HG02970 (cell line): Measurements from ENCODE around the gene DNAH10.

Experiments used
- ATAC-seq: cut with Tn5 transposase; IDR thresholded peaks from one replicate; pipeline ENCODE4 v1.9.1; 2021; ENCODE audit warnings: mild to moderate bottlenecking, moderate library complexity, moderate number of reproducible peaks; ENCODE audit not compliant: unreplicated experiment, low FRiP score

DNAH10 gene

DNA sequence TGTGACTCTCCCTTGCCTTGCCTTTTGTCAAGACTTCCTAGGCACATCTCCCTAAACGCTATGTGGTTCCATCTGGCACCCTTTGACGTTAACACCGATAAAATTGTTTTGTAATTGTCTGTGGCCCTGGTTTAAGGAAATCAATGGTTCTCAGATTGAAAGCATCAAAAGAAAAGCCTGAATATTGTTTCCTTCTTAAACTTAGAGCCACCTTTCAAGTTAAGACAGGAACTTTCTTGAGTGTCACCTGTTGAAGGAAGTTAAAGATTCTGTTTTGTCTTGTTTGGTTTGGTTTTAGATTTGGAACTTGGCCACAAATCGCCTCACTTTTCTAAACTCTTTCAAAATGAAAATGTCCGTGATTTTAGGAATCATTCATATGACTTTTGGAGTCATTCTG, 14.8 kb upstream of the DNAH10 start:
- no peak for ATAC-seq

DNA sequence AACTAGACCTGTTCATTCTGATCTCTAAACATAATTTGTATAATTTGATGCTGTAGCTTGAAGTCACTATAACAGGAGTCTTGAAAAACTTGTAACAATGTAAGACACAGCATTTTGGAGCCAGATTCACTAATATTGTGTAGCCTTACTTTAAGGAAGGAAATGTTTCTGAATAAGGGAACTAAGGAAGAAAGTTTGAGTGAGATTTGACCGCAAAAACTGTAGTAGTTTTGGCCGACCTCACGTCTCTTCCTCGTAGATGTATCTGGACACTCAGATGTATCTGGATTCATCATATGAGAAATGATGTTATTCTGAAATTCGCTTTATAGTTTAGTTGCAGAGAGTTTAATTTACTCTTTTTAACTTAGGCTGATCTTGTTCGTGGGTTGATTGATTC, 13.9 kb upstream of the DNAH10 start:
- ATAC-seq: no peak

DNA sequence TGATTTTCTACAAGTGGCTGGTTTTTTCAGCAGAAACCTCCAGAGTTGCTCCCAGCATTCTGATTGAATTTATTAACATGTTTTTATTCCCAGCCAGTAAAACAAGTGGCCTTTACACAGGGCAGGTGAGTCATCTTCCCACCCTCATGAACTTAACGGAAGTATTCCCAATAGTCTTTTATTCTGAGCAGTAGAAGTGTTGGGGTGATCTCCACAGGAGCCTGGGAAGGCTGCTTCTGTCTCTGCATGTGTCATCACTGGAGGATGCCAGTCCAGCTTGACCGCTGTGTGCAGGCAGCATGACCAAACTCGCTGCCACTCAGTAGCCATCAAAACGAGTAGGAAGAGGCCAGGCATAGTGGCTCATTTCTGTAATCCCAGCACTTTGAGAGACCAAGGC, 13.4 kb upstream of the DNAH10 start:
- no peak for ATAC-seq

DNA sequence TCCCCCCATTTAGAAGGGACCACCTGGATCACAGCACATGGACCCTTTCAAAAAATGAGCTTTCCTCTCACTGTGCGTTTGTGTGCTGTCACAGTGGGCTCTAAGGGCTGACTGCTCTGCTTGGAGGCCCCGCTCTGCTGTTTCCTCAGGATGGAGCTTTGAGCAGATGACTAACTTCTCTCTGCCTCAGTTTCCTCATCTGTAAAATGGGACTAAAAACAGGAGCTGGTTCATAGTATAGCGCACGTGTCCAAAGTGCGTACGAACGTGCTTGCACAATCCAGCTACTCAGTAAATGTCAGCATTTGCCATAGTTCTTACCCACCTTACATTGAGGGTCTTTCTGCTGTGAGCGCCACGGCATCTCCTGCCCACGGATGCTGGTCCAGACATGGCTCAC, 12.7 kb upstream of the DNAH10 start:
- no peak for ATAC-seq

DNA sequence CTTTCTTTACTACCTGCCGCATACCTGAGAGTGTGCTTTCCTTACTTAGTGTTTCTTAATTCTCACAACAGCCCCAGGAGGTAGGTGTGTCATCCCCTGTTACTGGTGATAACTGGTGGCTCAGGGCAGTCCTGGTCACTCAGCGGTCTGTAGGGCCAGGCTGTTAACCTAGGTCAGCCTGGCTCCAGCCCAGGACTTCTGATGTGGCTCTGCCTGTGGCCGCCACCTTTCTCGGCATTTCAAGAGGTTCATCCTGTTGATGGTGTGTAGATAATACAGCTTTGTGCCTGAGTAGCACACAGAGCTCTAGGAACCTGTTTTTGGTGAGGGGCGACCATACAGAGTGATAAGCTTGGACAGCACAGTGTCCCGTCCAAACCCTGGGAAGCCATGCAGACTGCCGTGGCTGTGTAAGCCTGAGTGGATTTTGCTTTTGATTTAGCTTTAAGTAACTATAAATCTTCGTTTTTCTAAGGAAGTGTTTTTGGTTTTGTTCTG, 11.9 kb upstream of the DNAH10 start:
- no peak for ATAC-seq

DNA sequence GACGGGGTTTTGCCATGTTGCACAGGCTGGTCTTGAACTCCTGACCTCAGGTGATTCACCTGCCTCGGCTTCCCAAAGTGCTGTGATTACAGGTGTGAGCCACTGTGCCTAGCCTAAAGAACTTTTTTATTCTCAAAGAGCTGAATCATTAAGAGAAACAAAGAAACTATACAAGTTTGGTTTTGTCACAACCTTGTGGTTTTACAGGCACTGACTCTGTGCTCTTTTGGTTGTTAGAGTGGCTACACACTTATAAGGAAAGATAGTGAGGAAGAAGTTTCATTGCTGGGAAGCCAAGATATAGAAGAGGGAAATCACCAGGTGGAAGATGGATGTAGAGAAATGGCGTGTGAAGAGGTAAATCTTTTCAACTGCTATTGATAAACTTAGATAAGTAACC, 10.1 kb upstream of the DNAH10 start:
- ATAC-seq: no peak

DNA sequence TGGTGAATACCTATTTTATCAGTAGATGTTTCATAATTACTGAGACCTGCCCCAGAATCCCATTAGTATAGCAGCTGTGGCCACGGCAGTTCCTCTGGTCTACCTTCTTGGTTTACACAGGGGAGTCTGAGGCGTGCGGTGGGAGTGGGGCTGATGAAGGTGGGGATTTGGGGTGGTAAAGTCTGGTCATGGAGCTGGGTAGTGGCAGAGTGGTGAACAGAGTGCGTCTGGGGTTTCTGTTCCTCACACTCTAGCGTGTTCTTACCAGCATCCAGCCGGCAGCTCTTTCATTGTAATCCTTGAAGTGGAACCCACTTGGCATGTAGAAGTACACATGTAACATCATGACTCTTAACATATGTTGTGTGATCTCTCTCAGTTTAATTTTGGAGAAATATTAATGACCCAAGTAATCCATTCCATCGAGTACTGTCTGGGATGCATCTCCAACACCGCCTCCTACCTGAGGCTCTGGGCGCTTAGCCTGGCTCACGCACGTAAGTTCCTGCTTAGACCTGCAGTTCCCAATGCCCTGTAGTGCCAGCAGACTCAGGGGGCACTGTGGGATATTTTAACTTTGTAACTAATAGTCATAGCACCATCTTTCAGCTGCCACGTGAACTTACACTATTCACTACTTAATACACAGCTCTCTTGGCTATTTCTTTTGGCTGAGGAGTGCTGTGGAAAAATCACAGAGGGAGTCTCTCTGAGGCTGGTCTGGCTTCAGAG, 7.9 kb upstream of the DNAH10 start:
- no peak for ATAC-seq

DNA sequence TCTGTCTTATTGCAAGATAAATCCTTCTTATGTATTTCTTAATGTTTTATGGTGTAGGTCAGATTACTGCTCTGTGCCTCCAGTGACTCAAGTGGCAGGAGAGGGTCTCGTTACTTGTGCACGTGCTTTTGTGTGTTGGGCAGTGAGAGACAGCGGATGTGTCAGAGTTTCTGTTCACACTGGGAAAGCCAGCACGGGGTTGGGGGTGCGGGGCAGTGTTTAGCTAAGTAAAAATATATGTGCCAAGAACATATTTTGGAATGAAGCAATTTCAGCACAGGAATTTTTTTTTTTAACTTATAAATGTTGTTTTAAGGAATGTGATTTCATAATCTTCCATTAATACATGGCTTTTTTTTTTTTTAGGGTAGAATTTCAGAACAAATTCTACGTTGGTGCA, 4.5 kb upstream of the DNAH10 start:
- no peak for ATAC-seq

DNA sequence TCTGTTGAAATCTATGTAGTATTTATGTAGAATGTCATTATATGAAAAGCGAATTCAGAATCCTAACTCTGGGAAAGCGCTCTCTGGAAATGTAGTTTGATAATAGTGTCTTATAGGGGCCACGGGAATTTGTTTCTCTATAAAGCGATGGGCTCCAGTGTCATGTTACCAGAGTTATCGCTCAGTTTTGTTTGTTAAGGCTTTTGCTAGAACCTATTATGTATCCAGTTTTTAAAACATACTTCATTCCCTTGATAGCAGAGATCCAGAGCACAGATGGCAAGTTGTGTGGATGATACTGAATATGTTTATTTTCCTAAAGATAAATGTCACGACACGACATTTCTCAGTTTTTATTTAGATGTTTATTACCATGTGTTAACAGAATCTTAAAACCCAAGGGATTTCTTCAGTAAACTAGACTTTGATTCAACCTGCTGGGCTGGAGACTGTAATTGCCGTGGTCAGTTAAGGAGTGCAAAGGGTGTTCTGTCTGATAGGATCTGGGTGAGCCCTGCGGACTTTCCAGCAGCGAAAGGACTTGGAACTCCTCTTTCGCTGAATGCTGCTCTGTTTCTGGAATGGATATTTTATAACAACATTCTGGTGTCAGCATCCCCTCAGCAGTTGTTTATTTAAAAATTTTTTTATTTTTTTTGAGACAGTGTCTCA, 1.7 kb upstream of the DNAH10 start:
- ATAC-seq: no peak

DNA sequence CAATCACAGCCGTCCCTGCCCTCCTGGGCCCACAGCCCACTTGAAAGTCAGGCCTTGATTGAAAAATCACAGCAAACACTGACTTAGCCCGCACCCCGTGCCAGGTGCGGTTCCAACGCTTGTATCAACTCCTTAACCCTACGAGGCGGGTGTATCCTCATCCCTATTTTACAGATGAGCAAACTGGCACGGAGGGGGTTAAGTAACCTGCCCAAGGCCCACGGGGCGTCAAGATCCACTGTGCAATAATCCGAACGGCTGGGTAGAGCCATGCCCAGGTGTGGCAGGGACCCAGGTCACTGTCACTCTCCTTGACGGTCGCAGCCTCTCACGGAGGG, 583 bp downstream of the DNAH10 start:
- no peak for ATAC-seq

DNA sequence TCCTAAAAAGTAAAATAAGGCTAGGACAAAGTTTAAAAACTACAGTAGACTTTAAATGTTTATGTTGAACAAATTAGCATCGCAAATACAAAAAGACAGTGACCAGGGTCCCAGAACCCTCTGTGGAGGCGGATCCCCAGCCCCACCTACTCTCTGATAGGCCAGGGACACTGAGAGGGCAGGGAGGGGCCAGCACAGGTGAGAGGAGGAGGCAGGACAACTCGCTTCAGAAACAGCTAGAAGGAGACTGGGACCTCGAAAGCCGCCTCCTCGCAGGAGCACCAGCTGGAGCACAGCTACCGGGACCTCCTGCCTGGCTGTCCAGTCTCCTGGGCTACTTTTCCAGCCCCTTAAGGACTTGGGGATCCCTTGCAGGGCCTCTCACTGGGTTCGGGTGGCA, 992 bp downstream of the DNAH10 start:
- no peak for ATAC-seq

DNA sequence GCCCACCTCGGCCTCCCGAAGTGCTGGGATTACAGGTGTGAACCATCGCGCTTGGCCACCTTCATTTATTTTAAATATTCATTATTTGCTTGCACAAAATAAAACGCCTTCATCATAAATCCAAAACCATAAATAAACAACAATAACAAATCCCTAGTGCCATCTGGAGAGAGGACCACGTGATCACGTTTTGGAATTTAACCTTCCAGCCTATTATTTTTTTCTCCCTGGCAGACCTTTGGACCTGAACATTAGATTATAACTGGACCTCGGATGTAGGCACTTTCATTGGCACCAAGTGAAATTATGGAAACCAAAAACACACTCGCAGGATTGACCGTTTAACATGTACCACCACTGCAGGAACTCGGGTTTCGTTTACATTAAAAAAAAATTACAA, 2.0 kb downstream of the DNAH10 start:
- ATAC-seq: no peak

DNA sequence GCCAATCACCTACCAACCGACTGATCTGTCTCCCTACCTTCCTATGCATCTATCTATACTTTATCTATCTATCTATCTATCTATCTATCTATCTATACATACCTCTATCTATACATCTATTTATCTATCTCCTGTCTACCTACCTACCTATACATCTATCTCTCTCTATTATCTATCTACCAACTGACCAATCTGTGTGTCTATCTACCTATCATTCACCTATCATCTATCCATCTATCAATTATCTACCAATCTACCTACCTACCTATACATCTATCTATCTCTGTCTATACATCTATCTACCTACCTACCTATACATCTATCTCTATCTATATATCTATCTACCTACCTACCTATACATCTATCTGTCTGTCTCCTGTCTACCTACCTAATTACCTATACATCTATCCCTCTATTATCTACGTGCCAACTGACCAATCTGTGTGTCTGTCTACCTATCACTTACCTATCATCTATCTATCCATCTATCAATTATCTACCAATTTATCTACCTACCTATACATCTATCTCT, 3.5 kb downstream of the DNAH10 start:
- no peak for ATAC-seq

DNA sequence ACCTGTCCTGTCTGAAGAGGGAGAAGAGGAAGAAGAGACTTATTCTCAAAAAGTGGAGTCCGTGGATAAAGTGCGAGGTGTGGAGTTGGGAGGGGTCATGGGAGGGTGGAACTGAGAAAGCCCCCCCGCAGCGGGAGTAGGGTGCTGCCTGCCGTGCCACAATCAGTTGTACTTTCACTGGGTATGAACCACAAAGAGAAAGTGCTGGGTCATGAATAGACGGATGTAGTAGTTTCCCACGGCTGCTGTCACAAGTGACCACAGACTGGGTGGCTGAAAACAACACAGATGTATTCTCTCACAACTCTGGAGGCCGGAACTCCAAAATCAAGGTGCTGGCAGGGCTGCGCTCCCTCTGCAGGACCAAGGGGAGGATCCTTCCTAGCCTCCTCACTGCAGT, 5.5 kb downstream of the DNAH10 start:
- ATAC-seq: no peak

DNA sequence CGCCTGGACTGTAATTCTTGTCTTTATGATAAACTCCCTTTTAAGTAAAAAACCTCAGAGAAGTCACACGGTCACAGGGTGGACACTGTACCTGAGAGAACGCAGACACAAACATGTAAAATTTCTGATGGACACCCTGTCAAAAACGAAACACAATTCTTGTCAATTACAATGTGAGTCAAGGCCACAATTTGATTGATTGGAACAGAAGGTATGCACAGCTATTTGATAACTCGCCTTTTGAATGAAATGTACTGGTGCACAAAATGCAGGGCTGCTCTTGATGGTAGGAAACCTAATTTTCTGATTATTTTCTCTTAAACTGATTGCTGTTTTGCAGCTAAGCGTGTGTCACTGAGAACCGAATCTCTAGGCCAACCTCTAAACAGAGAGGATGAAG, 9.2 kb downstream of the DNAH10 start:
- ATAC-seq: no peak

DNA sequence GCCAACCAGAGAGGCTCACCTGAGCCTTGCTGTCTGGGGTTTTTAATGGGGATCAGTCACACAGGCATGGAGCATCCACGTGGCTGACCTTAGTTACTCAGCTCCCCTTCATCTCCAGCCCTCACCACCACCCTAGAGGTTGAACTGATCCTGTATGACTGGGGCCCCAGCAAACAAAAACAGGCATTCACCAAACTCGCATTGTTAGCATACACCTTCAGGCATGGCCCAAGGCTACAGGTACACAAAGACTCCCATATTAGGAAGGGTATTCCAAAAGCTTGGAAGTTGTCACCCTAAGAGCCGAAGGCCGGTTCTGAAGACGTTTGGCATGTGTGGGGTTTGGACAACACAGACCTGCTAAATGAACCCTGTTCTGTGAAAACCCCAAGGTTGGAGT, 10.0 kb downstream of the DNAH10 start:
- ATAC-seq: no peak

DNA sequence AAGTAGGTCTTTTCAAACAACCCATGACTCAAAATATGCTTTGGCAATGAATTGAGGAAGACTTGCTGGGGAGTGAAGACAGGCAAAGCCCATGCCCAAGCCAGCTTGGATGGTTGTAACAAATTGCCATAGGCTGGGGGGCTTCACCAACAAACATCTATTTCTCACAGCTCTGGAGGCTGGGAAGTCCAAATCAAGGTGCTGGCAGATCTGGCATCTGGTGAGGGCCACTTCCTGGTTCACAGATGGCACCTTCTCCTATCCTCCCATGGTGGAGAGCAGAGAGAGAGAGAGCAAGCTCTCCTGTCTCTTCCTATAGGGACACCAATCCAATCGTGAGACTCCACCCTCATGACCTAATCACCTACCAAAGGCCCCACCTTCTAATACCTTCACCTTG, 11.3 kb downstream of the DNAH10 start:
- no peak for ATAC-seq

DNA sequence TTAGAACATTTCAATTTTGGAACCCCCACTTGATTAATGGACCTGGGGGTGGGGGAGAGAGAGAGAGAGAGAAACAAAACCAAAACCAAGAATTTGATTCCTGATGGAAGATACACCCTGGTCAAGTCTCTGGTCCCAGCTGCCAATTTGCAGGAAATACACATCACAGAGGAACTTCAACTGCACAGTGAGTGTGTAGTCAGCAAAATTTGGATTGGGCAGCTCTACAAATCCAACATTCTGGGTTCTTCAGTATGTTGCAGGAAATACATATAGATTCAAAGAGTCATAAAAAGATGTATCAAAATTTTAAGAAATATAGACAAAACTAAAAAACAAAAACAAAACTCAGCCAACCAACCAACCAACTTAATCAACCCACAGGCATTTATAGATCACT, 17.4 kb downstream of the DNAH10 start:
- no peak for ATAC-seq

DNA sequence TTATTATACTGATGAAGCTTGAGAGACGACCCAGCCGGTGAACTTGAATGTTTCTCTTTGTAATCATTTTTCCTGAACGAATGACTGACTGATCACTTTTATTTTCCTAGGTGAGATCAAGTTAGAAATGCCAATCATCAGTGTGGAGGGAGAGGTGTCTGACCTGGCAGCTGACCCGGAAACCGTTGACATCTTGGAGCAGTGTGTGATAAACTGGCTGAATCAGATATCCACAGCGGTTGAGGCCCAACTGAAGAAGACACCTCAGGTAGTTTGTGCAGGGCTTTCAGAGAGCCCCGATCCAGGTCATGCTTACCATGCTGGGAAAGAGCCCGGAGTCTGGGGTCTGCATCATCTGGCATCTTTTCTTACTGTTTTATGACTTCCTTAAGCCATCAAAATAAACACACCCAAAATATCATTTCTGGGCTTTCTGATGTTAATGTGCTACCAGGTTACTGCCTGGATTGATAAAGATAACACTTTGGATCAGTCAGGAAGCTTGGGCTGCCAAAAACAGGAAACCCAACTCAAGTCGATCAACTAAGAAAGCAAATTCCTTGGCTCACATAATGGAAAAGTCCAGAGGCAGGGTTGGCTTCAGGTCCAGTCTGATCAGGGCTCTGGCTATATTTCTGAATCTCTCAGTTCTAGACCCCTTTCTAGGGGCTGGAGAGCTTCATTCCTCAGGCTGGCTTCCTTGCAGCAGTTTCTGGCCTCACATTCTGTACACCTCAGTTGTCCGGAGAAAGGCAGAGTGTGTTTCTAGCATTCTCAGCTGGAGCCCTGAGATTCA, 21.1 kb downstream of the DNAH10 start:
- ATAC-seq: no peak

DNA sequence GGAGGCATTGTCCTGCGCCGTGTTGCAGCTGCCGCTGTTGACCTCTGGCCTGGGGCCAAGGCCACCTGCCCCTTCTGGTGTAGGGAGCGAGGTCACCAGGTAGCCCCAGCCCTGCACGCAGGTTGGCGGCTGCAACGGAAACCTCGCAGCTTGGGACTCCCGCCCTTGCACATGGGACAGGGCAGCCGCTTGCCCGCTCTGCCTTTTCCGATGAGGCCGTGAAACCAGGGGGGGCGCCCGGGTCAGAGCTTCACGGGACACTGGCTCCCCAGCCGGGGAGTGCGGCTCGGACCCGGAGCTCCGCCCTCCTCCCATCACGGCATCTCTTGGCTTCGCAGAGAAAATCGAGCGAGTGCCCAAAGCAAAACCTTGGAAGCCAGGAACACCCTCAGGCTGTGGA, 25.4 kb downstream of the DNAH10 start:
- ATAC-seq: no peak

DNA sequence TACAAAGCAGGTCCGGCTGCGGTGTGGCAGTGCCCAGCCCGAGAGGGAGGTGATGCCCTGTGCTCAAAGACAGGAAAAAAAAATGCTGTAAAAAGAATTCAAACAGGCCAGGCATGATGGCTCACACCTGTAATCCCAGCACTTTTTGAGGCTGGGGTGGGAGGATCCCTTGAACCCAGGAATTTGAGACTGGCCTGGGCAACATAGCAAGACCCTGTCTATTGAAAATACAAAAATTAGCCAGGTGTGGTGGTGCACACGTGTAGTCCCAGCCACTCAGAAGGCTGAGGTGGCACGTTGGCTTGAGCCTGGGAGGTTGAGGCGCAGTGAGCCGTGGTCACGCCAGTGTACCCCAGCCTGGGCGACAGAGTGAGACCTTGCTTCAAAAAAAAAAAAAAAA, 26.4 kb downstream of the DNAH10 start:
- ATAC-seq: no peak
